Measurements from ENCODE around the gene BRMS1. TPM values are rescaled to one million over a fixed set of nuclear protein-coding genes. Genes with fewer than 3 reads are reported as not detected.

The BRMS1 gene
- total and polyA plus RNA-seq, 2 experiments from 2014 or later, result 59.1 to 61.7 TPM

DNA sequence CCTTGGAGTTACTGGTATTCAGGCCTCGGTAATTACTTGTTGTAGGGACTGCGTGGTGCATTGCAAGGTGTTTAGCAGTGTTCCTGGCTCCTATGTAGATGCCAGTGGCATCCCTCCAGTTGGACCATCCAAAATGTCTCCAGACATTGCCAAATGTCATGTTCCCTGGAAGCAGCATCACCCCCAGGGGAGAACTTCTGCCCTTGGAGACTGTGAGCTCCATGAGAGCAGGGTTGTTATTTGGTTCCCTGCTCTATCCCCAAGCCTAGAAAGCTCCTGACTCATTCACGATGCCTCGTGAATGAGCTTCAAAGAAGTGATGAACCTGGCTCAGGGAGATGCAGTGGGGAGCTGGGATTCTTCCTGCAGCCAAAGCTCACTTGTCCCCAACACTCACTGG is 23.3 kb downstream of the BRMS1 start:
- peaks cover 21% of the 10 kb centered on the region for H3K9me3 Mint-ChIP-seq
- TF ChIP-seq POLR2AphosphoS5 (IDR thresholded peaks at IDR 0.05; ENCODE audit: low read depth) (no peak), EZH2phosphoT487 (IDR thresholded peaks at IDR 0.05; ENCODE audit: unreplicated experiment) (no peak), ZNF114 (CRISPR knock-in tag; IDR thresholded peaks at IDR 0.05) (no peak), EZH2 (IDR thresholded peaks at IDR 0.05; ENCODE audit: low read depth, unreplicated experiment) (no peak), STAT1 (IDR thresholded peaks at IDR 0.05; ENCODE audit: unreplicated experiment) (no peak), ZNF331 (CRISPR knock-in tag; IDR thresholded peaks at IDR 0.05; ENCODE audit: low read depth) (no peak), CREB1 (CRISPR knock-in tag; IDR thresholded peaks at IDR 0.05; ENCODE audit: low read depth) (no peak), NANOG (IDR thresholded peaks at IDR 0.05; ENCODE audit: borderline replicate concordance) (no peak)
- TF ChIP-seq, protein P1, sequence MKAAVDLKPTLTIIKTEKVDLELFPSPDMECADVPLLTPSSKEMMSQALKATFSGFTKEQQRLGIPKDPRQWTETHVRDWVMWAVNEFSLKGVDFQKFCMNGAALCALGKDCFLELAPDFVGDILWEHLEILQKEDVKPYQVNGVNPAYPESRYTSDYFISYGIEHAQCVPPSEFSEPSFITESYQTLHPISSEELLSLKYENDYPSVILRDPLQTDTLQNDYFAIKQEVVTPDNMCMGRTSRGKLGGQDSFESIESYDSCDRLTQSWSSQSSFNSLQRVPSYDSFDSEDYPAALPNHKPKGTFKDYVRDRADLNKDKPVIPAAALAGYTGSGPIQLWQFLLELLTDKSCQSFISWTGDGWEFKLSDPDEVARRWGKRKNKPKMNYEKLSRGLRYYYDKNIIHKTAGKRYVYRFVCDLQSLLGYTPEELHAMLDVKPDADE (IDR thresholded peaks at IDR 0.05), result no peak
- TF ChIP-seq, protein P2, sequence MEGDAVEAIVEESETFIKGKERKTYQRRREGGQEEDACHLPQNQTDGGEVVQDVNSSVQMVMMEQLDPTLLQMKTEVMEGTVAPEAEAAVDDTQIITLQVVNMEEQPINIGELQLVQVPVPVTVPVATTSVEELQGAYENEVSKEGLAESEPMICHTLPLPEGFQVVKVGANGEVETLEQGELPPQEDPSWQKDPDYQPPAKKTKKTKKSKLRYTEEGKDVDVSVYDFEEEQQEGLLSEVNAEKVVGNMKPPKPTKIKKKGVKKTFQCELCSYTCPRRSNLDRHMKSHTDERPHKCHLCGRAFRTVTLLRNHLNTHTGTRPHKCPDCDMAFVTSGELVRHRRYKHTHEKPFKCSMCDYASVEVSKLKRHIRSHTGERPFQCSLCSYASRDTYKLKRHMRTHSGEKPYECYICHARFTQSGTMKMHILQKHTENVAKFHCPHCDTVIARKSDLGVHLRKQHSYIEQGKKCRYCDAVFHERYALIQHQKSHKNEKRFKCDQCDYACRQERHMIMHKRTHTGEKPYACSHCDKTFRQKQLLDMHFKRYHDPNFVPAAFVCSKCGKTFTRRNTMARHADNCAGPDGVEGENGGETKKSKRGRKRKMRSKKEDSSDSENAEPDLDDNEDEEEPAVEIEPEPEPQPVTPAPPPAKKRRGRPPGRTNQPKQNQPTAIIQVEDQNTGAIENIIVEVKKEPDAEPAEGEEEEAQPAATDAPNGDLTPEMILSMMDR (conservative IDR thresholded peaks at IDR 0.05; ENCODE audit: low read depth in 2 of 2), result no peak
- TF ChIP-seq, protein P3, sequence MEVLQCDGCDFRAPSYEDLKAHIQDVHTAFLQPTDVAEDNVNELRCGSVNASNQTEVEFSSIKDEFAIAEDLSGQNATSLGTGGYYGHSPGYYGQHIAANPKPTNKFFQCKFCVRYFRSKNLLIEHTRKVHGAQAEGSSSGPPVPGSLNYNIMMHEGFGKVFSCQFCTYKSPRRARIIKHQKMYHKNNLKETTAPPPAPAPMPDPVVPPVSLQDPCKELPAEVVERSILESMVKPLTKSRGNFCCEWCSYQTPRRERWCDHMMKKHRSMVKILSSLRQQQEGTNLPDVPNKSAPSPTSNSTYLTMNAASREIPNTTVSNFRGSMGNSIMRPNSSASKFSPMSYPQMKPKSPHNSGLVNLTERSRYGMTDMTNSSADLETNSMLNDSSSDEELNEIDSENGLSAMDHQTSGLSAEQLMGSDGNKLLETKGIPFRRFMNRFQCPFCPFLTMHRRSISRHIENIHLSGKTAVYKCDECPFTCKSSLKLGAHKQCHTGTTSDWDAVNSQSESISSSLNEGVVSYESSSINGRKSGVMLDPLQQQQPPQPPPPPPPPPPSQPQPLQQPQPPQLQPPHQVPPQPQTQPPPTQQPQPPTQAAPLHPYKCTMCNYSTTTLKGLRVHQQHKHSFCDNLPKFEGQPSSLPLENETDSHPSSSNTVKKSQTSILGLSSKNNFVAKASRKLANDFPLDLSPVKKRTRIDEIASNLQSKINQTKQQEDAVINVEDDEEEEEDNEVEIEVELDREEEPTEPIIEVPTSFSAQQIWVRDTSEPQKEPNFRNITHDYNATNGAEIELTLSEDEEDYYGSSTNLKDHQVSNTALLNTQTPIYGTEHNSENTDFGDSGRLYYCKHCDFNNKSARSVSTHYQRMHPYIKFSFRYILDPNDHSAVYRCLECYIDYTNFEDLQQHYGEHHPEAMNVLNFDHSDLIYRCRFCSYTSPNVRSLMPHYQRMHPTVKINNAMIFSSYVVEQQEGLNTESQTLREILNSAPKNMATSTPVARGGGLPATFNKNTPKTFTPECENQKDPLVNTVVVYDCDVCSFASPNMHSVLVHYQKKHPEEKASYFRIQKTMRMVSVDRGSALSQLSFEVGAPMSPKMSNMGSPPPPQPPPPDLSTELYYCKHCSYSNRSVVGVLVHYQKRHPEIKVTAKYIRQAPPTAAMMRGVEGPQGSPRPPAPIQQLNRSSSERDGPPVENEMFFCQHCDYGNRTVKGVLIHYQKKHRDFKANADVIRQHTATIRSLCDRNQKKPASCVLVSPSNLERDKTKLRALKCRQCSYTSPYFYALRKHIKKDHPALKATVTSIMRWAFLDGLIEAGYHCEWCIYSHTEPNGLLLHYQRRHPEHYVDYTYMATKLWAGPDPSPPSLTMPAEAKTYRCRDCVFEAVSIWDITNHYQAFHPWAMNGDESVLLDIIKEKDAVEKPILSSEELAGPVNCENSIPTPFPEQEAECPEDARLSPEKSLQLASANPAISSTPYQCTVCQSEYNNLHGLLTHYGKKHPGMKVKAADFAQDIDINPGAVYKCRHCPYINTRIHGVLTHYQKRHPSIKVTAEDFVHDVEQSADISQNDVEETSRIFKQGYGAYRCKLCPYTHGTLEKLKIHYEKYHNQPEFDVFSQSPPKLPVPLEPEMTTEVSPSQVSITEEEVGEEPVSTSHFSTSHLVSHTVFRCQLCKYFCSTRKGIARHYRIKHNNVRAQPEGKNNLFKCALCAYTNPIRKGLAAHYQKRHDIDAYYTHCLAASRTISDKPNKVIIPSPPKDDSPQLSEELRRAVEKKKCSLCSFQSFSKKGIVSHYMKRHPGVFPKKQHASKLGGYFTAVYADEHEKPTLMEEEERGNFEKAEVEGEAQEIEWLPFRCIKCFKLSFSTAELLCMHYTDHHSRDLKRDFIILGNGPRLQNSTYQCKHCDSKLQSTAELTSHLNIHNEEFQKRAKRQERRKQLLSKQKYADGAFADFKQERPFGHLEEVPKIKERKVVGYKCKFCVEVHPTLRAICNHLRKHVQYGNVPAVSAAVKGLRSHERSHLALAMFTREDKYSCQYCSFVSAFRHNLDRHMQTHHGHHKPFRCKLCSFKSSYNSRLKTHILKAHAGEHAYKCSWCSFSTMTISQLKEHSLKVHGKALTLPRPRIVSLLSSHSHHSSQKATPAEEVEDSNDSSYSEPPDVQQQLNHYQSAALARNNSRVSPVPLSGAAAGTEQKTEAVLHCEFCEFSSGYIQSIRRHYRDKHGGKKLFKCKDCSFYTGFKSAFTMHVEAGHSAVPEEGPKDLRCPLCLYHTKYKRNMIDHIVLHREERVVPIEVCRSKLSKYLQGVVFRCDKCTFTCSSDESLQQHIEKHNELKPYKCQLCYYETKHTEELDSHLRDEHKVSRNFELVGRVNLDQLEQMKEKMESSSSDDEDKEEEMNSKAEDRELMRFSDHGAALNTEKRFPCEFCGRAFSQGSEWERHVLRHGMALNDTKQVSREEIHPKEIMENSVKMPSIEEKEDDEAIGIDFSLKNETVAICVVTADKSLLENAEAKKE (CRISPR knock-in tag; IDR thresholded peaks at IDR 0.05), result no peak
- TF ChIP-seq, protein P4, sequence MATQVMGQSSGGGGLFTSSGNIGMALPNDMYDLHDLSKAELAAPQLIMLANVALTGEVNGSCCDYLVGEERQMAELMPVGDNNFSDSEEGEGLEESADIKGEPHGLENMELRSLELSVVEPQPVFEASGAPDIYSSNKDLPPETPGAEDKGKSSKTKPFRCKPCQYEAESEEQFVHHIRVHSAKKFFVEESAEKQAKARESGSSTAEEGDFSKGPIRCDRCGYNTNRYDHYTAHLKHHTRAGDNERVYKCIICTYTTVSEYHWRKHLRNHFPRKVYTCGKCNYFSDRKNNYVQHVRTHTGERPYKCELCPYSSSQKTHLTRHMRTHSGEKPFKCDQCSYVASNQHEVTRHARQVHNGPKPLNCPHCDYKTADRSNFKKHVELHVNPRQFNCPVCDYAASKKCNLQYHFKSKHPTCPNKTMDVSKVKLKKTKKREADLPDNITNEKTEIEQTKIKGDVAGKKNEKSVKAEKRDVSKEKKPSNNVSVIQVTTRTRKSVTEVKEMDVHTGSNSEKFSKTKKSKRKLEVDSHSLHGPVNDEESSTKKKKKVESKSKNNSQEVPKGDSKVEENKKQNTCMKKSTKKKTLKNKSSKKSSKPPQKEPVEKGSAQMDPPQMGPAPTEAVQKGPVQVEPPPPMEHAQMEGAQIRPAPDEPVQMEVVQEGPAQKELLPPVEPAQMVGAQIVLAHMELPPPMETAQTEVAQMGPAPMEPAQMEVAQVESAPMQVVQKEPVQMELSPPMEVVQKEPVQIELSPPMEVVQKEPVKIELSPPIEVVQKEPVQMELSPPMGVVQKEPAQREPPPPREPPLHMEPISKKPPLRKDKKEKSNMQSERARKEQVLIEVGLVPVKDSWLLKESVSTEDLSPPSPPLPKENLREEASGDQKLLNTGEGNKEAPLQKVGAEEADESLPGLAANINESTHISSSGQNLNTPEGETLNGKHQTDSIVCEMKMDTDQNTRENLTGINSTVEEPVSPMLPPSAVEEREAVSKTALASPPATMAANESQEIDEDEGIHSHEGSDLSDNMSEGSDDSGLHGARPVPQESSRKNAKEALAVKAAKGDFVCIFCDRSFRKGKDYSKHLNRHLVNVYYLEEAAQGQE (IDR thresholded peaks at IDR 0.05; ENCODE audit: unreplicated experiment), result no peak
- no peak for DNase-seq (ENCODE audit: low spot score)

More for the DNA sequence above, 23.3 kb downstream of the BRMS1 start:
- H3F3A ChIP-seq (replicated peaks; ENCODE audit: low read depth), result 0 out of 2 replicates have a peak, but pooled peaks cover 4% of the 10 kb centered on the region
- H2AFZ ChIP-seq, result no peak overlapping the region
- H3K27ac Mint-ChIP-seq, result no peak overlapping the region
- no peaks in the 10 kb centered on the region for H3K36me3 ChIP-seq (ENCODE audit: insufficient read depth)
- H3K36me3 Mint-ChIP-seq (ENCODE audit: low read depth), result peaks cover 20% of the 10 kb centered on the region
- H3K4me3 Mint-ChIP-seq, result no peak overlapping the region
- no peaks in the 10 kb centered on the region for H3K79me2 ChIP-seq (replicated peaks; ENCODE audit: insufficient read depth)
- no peak overlapping the region for H3K27ac ChIP-seq (ENCODE audit: low read depth)
- H3K4me3 ChIP-seq, result no peak overlapping the region
- H3K4me2 ChIP-seq, result no peak overlapping the region
- H3K4me1 Mint-ChIP-seq, result peaks cover 27% of the 10 kb centered on the region
- peaks cover 25% of the 10 kb centered on the region for H3K27me3 Mint-ChIP-seq (ENCODE audit: insufficient read depth, low read depth, poor library complexity)
- ATAC-seq, result no peak
- H3K9me2 ChIP-seq (ENCODE audit: insufficient read depth), result no peaks in the 10 kb centered on the region
- peaks cover 20% of the 10 kb centered on the region for H3K4me1 ChIP-seq (ENCODE audit: insufficient read depth)
- H4K20me1 ChIP-seq (replicated peaks; ENCODE audit: insufficient read depth), result no peaks in the 10 kb centered on the region
- H3K27me3 ChIP-seq (ENCODE audit: insufficient read depth), result no peaks in the 10 kb centered on the region

Data from GM23338 (cell line).